ENCODE data around the gene SUGCT.

Gene SUGCT

GRCh38 chr7:40891232-40891631, 756.4 kb downstream of the SUGCT start:
- no peak for TF ChIP-seq SPI1 (IDR thresholded peaks at IDR 0.05; ENCODE audit: low read depth, low read length)
- TF ChIP-seq PAX5 (IDR thresholded peaks at IDR 0.05; ENCODE audit: insufficient read depth, low read length, severe bottlenecking) = no peak
- TF ChIP-seq POU2F2 (IDR thresholded peaks at IDR 0.05; ENCODE audit: low read depth, low read length) = no peak
- no peak for TF ChIP-seq POLR2AphosphoS5 (IDR thresholded peaks at IDR 0.05; ENCODE audit: low read depth, low read length)
- DNase-seq (ENCODE audit: insufficient read length, low spot score) (no peak), FAIRE-seq (no peak)

- FAIRE-seq = no peak
- TF ChIP-seq POLR2A (IDR thresholded peaks at IDR 0.05; ENCODE audit: low read depth, low read length) (no peak), PAX5 (IDR thresholded peaks at IDR 0.05; ENCODE audit: insufficient read depth, low read length, severe bottlenecking) (no peak), SPI1 (IDR thresholded peaks at IDR 0.05; ENCODE audit: low read depth, low read length) (no peak), TAF1 (IDR thresholded peaks at IDR 0.05; ENCODE audit: low read depth, low read length) (no peak), POLR2AphosphoS5 (IDR thresholded peaks at IDR 0.05; ENCODE audit: low read depth, low read length) (no peak), POU2F2 (IDR thresholded peaks at IDR 0.05; ENCODE audit: low read depth, low read length) (no peak)
- no peak for DNase-seq (ENCODE audit: insufficient read length, low spot score)
Measured at GRCh38 chr7:40899151-40899550, 764.3 kb downstream of the SUGCT start.

GRCh38 chr7:40899636-40900507, 765.1 kb downstream of the SUGCT start:
- TF ChIP-seq TAF1 (IDR thresholded peaks at IDR 0.05; ENCODE audit: low read depth, low read length) (no peak), PAX5 (IDR thresholded peaks at IDR 0.05; ENCODE audit: insufficient read depth, low read length, severe bottlenecking) (no peak), POLR2A (IDR thresholded peaks at IDR 0.05; ENCODE audit: low read depth, low read length) (no peak), SPI1 (IDR thresholded peaks at IDR 0.05; ENCODE audit: low read depth, low read length) (no peak), POLR2AphosphoS5 (IDR thresholded peaks at IDR 0.05; ENCODE audit: low read depth, low read length) (no peak), POU2F2 (IDR thresholded peaks at IDR 0.05; ENCODE audit: low read depth, low read length) (no peak)
- FAIRE-seq (no peak), DNase-seq (ENCODE audit: insufficient read length, low spot score) (no peak)

- no peak for FAIRE-seq
Measured at GRCh38 chr7:40903872-40904271, 769.1 kb downstream of the SUGCT start.

GRCh38 chr7:40907286-40907685, 772.5 kb downstream of the SUGCT start:
- DNase-seq (ENCODE audit: insufficient read length, low spot score) = no peak
- no peak for FAIRE-seq
- no peak for TF ChIP-seq PAX5 (IDR thresholded peaks at IDR 0.05; ENCODE audit: insufficient read depth, low read length, severe bottlenecking)
- no peak for TF ChIP-seq POU2F2 (IDR thresholded peaks at IDR 0.05; ENCODE audit: low read depth, low read length)
- TF ChIP-seq POLR2A (IDR thresholded peaks at IDR 0.05; ENCODE audit: low read depth, low read length) = no peak
- TF ChIP-seq SPI1 (IDR thresholded peaks at IDR 0.05; ENCODE audit: low read depth, low read length) = no peak
- no peak for TF ChIP-seq POLR2AphosphoS5 (IDR thresholded peaks at IDR 0.05; ENCODE audit: low read depth, low read length)
- no peak for TF ChIP-seq TAF1 (IDR thresholded peaks at IDR 0.05; ENCODE audit: low read depth, low read length)

More at GRCh38 chr7:40903872-40904271, 769.1 kb downstream of the SUGCT start:
- TF ChIP-seq POU2F2 (IDR thresholded peaks at IDR 0.05; ENCODE audit: low read depth, low read length) = no peak
- DNase-seq (ENCODE audit: insufficient read length, low spot score) = no peak

- DNase-seq (ENCODE audit: insufficient read length, low spot score) (no peak), FAIRE-seq (no peak)
- TF ChIP-seq TAF1 (IDR thresholded peaks at IDR 0.05; ENCODE audit: low read depth, low read length) = no peak
- TF ChIP-seq POLR2A (IDR thresholded peaks at IDR 0.05; ENCODE audit: low read depth, low read length) = no peak
- no peak for TF ChIP-seq SPI1 (IDR thresholded peaks at IDR 0.05; ENCODE audit: low read depth, low read length)
- no peak for TF ChIP-seq PAX5 (IDR thresholded peaks at IDR 0.05; ENCODE audit: insufficient read depth, low read length, severe bottlenecking)
- no peak for TF ChIP-seq POU2F2 (IDR thresholded peaks at IDR 0.05; ENCODE audit: low read depth, low read length)
- no peak for TF ChIP-seq POLR2AphosphoS5 (IDR thresholded peaks at IDR 0.05; ENCODE audit: low read depth, low read length)
Measured at GRCh38 chr7:40909346-40909980, 774.7 kb downstream of the SUGCT start.
